Measurements from ENCODE around the gene NWD2. TPM values are rescaled to one million over a fixed set of nuclear protein-coding genes. Genes with fewer than 3 reads are reported as not detected.

The NWD2 gene
- polyA plus RNA-seq, 3 donors: not detected

GRCh38 chr4:37486166-37486565 is 241.6 kb downstream of the NWD2 start:
- Histone ChIP-seq H3K27me3 (ENCODE audit: control insufficient read depth in 2 of 2, insufficient read depth in 2 of 2, low read length in 2 of 2) (no peaks in the 10 kb centered on the region), H3K79me2 (ENCODE audit: insufficient read depth, low read length) (no peaks in the 10 kb centered on the region), H3K4me1 (ENCODE audit: control insufficient read depth in 1 of 2, insufficient read depth in 2 of 2, low read length in 2 of 2) (peaks cover 3 to 7% of the 10 kb centered on the region in 2 donors), H3K27ac (ENCODE audit: low read depth in 1 of 2, low read length in 2 of 2) (no peak overlapping the region), H3K4me2 (replicated peaks; ENCODE audit: extremely low read depth, low read length, poor library complexity, severe bottlenecking) (no peak overlapping the region), H4K20me1 (ENCODE audit: insufficient read depth, low read length) (no peaks in the 10 kb centered on the region), H3K9ac (ENCODE audit: insufficient read depth, low read length, poor library complexity, severe bottlenecking) (no peak overlapping the region), H3K9me3 (replicated peaks in 1 of 2; ENCODE audit: control insufficient read depth in 1 of 2, insufficient read depth in 1 of 2, low read length in 2 of 2) (peaks cover 0 to 6% of the 10 kb centered on the region in 2 donors), H3K4me3 (replicated peaks in 1 of 3; ENCODE audit: low read depth in 2 of 3, low read length in 3 of 3) (no peak overlapping the region), H3K36me3 (replicated peaks in 1 of 2; ENCODE audit: control insufficient read depth in 1 of 2, insufficient read depth in 2 of 2, low read length in 2 of 2) (no peaks in the 10 kb centered on the region), H2AFZ (ENCODE audit: insufficient read depth, low read depth, low read length, poor library complexity, severe bottlenecking) (no peak overlapping the region)
- DNase-seq: no peak
- H3K9me3 Mint-ChIP-seq: peaks cover 3 to 15% (median 8%) of the 10 kb centered on the region in 7 donors
- WGBS (ENCODE audit: insufficient coverage): 92% methylated on average over 2 of the region's 3 CpGs
- H3K36me3 Mint-ChIP-seq: no peaks in the 10 kb centered on the region
- TF ChIP-seq, protein P1, sequence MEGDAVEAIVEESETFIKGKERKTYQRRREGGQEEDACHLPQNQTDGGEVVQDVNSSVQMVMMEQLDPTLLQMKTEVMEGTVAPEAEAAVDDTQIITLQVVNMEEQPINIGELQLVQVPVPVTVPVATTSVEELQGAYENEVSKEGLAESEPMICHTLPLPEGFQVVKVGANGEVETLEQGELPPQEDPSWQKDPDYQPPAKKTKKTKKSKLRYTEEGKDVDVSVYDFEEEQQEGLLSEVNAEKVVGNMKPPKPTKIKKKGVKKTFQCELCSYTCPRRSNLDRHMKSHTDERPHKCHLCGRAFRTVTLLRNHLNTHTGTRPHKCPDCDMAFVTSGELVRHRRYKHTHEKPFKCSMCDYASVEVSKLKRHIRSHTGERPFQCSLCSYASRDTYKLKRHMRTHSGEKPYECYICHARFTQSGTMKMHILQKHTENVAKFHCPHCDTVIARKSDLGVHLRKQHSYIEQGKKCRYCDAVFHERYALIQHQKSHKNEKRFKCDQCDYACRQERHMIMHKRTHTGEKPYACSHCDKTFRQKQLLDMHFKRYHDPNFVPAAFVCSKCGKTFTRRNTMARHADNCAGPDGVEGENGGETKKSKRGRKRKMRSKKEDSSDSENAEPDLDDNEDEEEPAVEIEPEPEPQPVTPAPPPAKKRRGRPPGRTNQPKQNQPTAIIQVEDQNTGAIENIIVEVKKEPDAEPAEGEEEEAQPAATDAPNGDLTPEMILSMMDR (IDR thresholded peaks at IDR 0.05): no peak
- no peak overlapping the region for H3K4me3 Mint-ChIP-seq
- no peak overlapping the region for H3K27ac Mint-ChIP-seq
- intact Hi-C loops (cut with micrococcal nuclease): no loop called here
- H3K27me3 Mint-ChIP-seq (ENCODE audit: low read depth in 3 of 3): peaks cover 4 to 6% (median 6%) of the 10 kb centered on the region in 3 donors
- peaks cover 7% of the 10 kb centered on the region for H3K4me1 Mint-ChIP-seq

GRCh38 chr4:37487668-37488067 is 243.1 kb downstream of the NWD2 start:
- Histone ChIP-seq H3K27ac (ENCODE audit: low read depth in 1 of 2, low read length in 2 of 2) (no peak overlapping the region), H4K20me1 (ENCODE audit: insufficient read depth, low read length) (no peaks in the 10 kb centered on the region), H3K79me2 (ENCODE audit: insufficient read depth, low read length) (no peaks in the 10 kb centered on the region), H3K4me2 (replicated peaks; ENCODE audit: extremely low read depth, low read length, poor library complexity, severe bottlenecking) (no peak overlapping the region), H3K36me3 (replicated peaks in 1 of 2; ENCODE audit: control insufficient read depth in 1 of 2, insufficient read depth in 2 of 2, low read length in 2 of 2) (no peaks in the 10 kb centered on the region), H3K9ac (ENCODE audit: insufficient read depth, low read length, poor library complexity, severe bottlenecking) (no peak overlapping the region), H3K27me3 (ENCODE audit: control insufficient read depth in 2 of 2, insufficient read depth in 2 of 2, low read length in 2 of 2) (no peaks in the 10 kb centered on the region), H3K4me1 (ENCODE audit: control insufficient read depth in 1 of 2, insufficient read depth in 2 of 2, low read length in 2 of 2) (no peaks in the 10 kb centered on the region), H3K4me3 (replicated peaks in 1 of 3; ENCODE audit: low read depth in 2 of 3, low read length in 3 of 3) (no peak overlapping the region), H3K9me3 (replicated peaks in 1 of 2; ENCODE audit: control insufficient read depth in 1 of 2, insufficient read depth in 1 of 2, low read length in 2 of 2) (peaks cover 0 to 3% of the 10 kb centered on the region in 2 donors), H2AFZ (ENCODE audit: insufficient read depth, low read depth, low read length, poor library complexity, severe bottlenecking) (no peak overlapping the region)
- Mint-ChIP-seq H3K4me3 (no peak overlapping the region), H3K36me3 (no peaks in the 10 kb centered on the region), H3K9me3 (peaks cover 2 to 11% (median 6%) of the 10 kb centered on the region in 7 donors), H3K27ac (no peak overlapping the region), H3K4me1 (no peaks in the 10 kb centered on the region), H3K27me3 (ENCODE audit: low read depth in 3 of 3) (peaks cover 4 to 9% (median 6%) of the 10 kb centered on the region in 3 donors)
- TF ChIP-seq, protein P1 (IDR thresholded peaks at IDR 0.05): no peak
- intact Hi-C loops (cut with micrococcal nuclease): no loop called here
- no peak for DNase-seq
